SU-DHL-6 (cell line): ENCODE measurements around the gene SRP14.
"Not testable (repeated sequence)": the region's sequence is repeated elsewhere in the genome, so short reads cannot be mapped to it uniquely, and the experiment has no call there.

Experiments used
- H2AFZ ChIP-seq: fragments of 200-600 bp; sonication (generic); 2 replicates; pipeline ENCODE4 v1.6.1; 2014; ENCODE audit warnings: low read depth, mild to moderate bottlenecking, moderate library complexity, mixed read lengths, antibody characterized with exemption, low read length; ENCODE audit not compliant: severe bottlenecking
- H3F3A ChIP-seq: fragments of 200-600 bp; shearing (Covaris generic); 2 replicates; pipeline ENCODE4 v1.6.0; 2016; ENCODE audit warnings: antibody characterized with exemption, mild to moderate bottlenecking; ENCODE audit not compliant: insufficient read depth
- H3K27ac ChIP-seq: fragments of 200-600 bp; sonication (generic); 2 replicates; pipeline ENCODE4 v1.5.1; 2016; ENCODE audit warnings: low read depth, mild to moderate bottlenecking, low read length, moderate library complexity, mixed read lengths
- H3K27me3 ChIP-seq: fragments of 200-600 bp; sonication (generic), shearing (Covaris generic); 2 replicates; pipeline ENCODE4 v1.6.0; 2014; ENCODE audit warnings: mild to moderate bottlenecking, low read length
- H3K36me3 ChIP-seq: fragments of 200-600 bp; sonication (generic); 2 replicates; pipeline ENCODE4 v1.6.1; 2014; ENCODE audit warnings: mild to moderate bottlenecking, low read length, mixed read lengths
- H3K4me2 ChIP-seq: fragments of 300-600, 200-600 bp; shearing (Covaris generic), sonication (generic); 2 replicates; pipeline ENCODE4 v1.6.0; 2014; ENCODE audit warnings: low read length, low read depth, mild to moderate bottlenecking; ENCODE audit not compliant: poor library complexity, severe bottlenecking
- H3K4me3 ChIP-seq: fragments of 200-600 bp; sonication (generic); 2 replicates; pipeline ENCODE4 v1.5.1; 2014; ENCODE audit warnings: antibody characterized with exemption, low read length, mild to moderate bottlenecking, mixed read lengths; ENCODE audit not compliant: insufficient read depth, poor library complexity, severe bottlenecking
- H3K79me2 ChIP-seq: fragments of 200-600 bp; sonication (generic); 2 replicates; pipeline ENCODE4 v1.6.1; 2014; ENCODE audit warnings: mild to moderate bottlenecking, low read length, moderate library complexity; ENCODE audit not compliant: insufficient read depth
- H3K9ac ChIP-seq: fragments of 200-600 bp; sonication (generic); 2 replicates; pipeline ENCODE4 v1.7.0; 2014; ENCODE audit warnings: mild to moderate bottlenecking, low read length
- H3K9me2 ChIP-seq: fragments of 200-600 bp; sonication (generic); replicated peaks from 2 replicates; pipeline ENCODE4 v1.6.1; 2014; ENCODE audit warnings: low read length; ENCODE audit not compliant: insufficient read depth
- H3K9me3 ChIP-seq: fragments of 200-600 bp; sonication (generic); 2 replicates; pipeline ENCODE4 v1.6.1; 2014; ENCODE audit warnings: low read length, mixed read lengths; ENCODE audit not compliant: insufficient read depth
- H4K20me1 ChIP-seq: fragments of 200-600 bp; sonication (generic); 2 replicates; pipeline ENCODE4 v1.6.1; 2014; ENCODE audit warnings: low read depth, mild to moderate bottlenecking, antibody characterized with exemption, low read length, moderate library complexity, mixed read lengths
- CTCF ChIP-seq: fragments of 200-600 bp; sonication (generic); IDR thresholded peaks from one replicate; pipeline ENCODE4 v1.5.1; 2017; ENCODE audit warnings: antibody characterized with exemption, mild to moderate bottlenecking, low read length, moderate library complexity; ENCODE audit not compliant: insufficient read depth, poor library complexity, severe bottlenecking
- EZH2phosphoT487 ChIP-seq: fragments of 200-600 bp; sonication (generic), shearing (Covaris generic); conservative IDR thresholded peaks from 2 replicates; pipeline ENCODE4 v1.6.1; 2018; ENCODE audit warnings: mild to moderate bottlenecking, antibody characterized with exemption, low read length, moderate library complexity, mixed read lengths

SRP14 gene

GRCh38 chr15:40075298-40076044 lies 36.5 kb upstream of the SRP14 start:
- Histone ChIP-seq H3K4me3 (no peak overlapping the region), H3K9me2 (no peaks in the 10 kb centered on the region), H3F3A (peaks cover 26% of the 10 kb centered on the region), H4K20me1 (no peaks in the 10 kb centered on the region), H3K9me3 (no peaks in the 10 kb centered on the region), H3K79me2 (no peaks in the 10 kb centered on the region), H3K27me3 (no peaks in the 10 kb centered on the region), H3K36me3 (no peaks in the 10 kb centered on the region), H3K4me2 (no peak overlapping the region), H3K27ac (no peak overlapping the region), H3K9ac (no peak overlapping the region), H2AFZ (no peak overlapping the region)
- no peak for TF ChIP-seq CTCF
- no peak for TF ChIP-seq EZH2phosphoT487

GRCh38 chr15:40074656-40075055 lies 35.7 kb upstream of the SRP14 start:
- H3K27ac ChIP-seq, H3K79me2 ChIP-seq, H3K9me3 ChIP-seq, H3K4me3 ChIP-seq, H2AFZ ChIP-seq, H3K4me2 ChIP-seq, H3K27me3 ChIP-seq, H3K36me3 ChIP-seq, H3K9me2 ChIP-seq, H3K9ac ChIP-seq, H4K20me1 ChIP-seq: not testable (repeated sequence)
- peaks cover 30% of the 10 kb centered on the region for H3F3A ChIP-seq

GRCh38 chr15:40073716-40074490 lies 34.9 kb upstream of the SRP14 start:
- not testable (repeated sequence) for H3K4me3 ChIP-seq, H3K36me3 ChIP-seq, H3K79me2 ChIP-seq, H3K9me3 ChIP-seq, H3K27ac ChIP-seq, H2AFZ ChIP-seq, H3K9me2 ChIP-seq, H3K27me3 ChIP-seq, H3K4me2 ChIP-seq, H3K9ac ChIP-seq, H4K20me1 ChIP-seq
- H3F3A ChIP-seq = peaks cover 28% of the 10 kb centered on the region

- Histone ChIP-seq H3F3A (peaks cover 40% of the 10 kb centered on the region), H3K79me2 (no peaks in the 10 kb centered on the region), H2AFZ (no peak overlapping the region), H3K4me3 (no peak overlapping the region), H3K9me3 (no peaks in the 10 kb centered on the region), H3K27ac (no peak overlapping the region), H3K4me2 (no peak overlapping the region), H3K27me3 (no peaks in the 10 kb centered on the region), H3K9me2 (no peaks in the 10 kb centered on the region), H4K20me1 (no peaks in the 10 kb centered on the region), H3K36me3 (no peaks in the 10 kb centered on the region), H3K9ac (no peak overlapping the region)
- TF ChIP-seq CTCF (no peak), EZH2phosphoT487 (no peak)
These were observed 33.4 kb upstream of the SRP14 start for GRCh38 chr15:40072216-40072990.
